LNCaP clone FGC (cell line): ENCODE results near the gene HAS3.

Experiments
- DNase-seq: peaks from one replicate; pipeline ENCODE4 v3.0.0-alpha.2; 2011; ENCODE audit warnings: low read depth
- H3K4me3 ChIP-seq: 2 replicates; pipeline ENCODE4 v1.5.1; 2011; ENCODE audit warnings: mild to moderate bottlenecking, low read depth, low read length, control low read depth
- TF ChIP-seq, protein P1 (sequence below): IDR thresholded peaks from 2 replicates; pipeline ENCODE4 v1.5.1; 2012; ENCODE audit warnings: mild to moderate bottlenecking; ENCODE audit not compliant: control insufficient read depth, insufficient read depth; ENCODE audit errors: extremely low read depth

The HAS3 gene

GRCh38 chr16:69093974-69094373, 11.5 kb upstream of the HAS3 start:
- H3K4me3 ChIP-seq, result no peak overlapping the region
- DNase-seq, result no peak
- TF ChIP-seq, protein P1, sequence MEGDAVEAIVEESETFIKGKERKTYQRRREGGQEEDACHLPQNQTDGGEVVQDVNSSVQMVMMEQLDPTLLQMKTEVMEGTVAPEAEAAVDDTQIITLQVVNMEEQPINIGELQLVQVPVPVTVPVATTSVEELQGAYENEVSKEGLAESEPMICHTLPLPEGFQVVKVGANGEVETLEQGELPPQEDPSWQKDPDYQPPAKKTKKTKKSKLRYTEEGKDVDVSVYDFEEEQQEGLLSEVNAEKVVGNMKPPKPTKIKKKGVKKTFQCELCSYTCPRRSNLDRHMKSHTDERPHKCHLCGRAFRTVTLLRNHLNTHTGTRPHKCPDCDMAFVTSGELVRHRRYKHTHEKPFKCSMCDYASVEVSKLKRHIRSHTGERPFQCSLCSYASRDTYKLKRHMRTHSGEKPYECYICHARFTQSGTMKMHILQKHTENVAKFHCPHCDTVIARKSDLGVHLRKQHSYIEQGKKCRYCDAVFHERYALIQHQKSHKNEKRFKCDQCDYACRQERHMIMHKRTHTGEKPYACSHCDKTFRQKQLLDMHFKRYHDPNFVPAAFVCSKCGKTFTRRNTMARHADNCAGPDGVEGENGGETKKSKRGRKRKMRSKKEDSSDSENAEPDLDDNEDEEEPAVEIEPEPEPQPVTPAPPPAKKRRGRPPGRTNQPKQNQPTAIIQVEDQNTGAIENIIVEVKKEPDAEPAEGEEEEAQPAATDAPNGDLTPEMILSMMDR, result no peak

DNA sequence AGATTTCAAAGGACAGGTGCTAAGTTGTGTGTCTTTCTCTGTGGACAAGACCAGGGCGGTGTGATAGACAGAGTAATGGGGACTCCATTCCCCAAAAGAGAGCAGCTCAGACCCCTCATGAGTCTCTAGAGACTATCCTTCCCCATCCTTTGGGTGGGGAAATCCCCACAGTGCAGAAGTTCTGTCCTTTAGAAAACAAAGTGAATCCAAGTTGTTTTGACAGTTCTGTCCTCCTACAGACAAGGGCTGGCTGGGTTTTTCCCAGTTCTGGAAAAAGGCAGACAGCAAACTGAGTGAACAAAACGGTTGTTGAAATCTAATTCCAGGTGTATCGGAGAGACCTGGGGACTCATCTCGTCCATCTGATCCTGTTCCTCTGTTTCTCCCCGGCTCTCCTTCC, 11.0 kb upstream of the HAS3 start:
- no peak overlapping the region for H3K4me3 ChIP-seq
- TF ChIP-seq, protein P1, result no peak
- DNase-seq, result no peak

GRCh38 chr16:69095193-69095592, 10.3 kb upstream of the HAS3 start:
- DNase-seq, result no peak
- TF ChIP-seq, protein P1, result no peak
- no peak overlapping the region for H3K4me3 ChIP-seq

DNA sequence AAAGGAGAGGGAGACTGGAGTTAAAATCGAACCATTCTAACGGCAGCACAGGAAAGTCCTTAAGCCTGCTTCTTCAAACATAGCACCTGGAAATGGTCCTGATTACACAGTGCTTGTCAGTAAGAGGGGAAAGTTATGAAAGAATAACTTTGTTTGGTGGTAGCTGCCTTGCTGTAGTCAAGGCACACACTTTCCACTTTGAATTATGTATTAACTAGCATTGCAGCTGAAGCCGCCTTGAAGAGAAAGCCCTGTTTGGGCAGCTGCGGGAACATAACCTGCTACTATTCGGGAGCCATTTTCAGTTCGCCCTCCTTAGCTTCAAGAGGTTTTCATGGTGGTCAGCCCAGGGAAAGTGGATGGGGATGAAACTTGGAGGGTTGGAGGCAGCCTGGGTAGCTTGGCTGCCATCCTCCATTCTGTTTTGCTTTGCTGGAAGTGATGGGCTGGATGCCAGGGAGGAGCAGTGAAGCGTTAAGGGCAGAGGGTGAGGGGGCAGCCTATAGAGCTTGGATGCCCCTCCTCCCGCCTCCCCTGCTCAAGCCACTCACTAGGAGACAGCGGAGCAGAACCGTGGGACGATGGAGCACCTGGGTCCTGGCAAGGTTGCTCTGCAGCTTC, 5.3 kb upstream of the HAS3 start:
- TF ChIP-seq, protein P1, result no peak
- no peak for DNase-seq
- H3K4me3 ChIP-seq, result no peak overlapping the region

- DNase-seq, result no peak
- TF ChIP-seq, protein P1, result no peak
- peak overlapping the region; percentile 44 for H3K4me3 ChIP-seq
Measured at GRCh38 chr16:69106491-69107315, 1.2 kb downstream of the HAS3 start.

- DNase-seq, result no peak
- TF ChIP-seq, protein P1, result no peak
- H3K4me3 ChIP-seq, result no peak overlapping the region
Measured at GRCh38 chr16:69107316-69107962, 2.0 kb downstream of the HAS3 start.
